Keratinocyte (primary cell): Measurements from ENCODE around the gene ZBTB17.

Experiments
- EZH2 ChIP-seq: IDR thresholded peaks from one replicate; pipeline ENCODE4 v1.6.1; 2012; ENCODE audit warnings: inconsistent platforms, mild to moderate bottlenecking, low read length, moderate library complexity
- TF ChIP-seq, protein P1 (sequence below), 3 experiments: IDR thresholded peaks in 1 of 3; conservative IDR thresholded peaks in 1 of 3; optimal IDR thresholded peaks in 1 of 3; 2 replicates in 2 of 3; 3 replicates in 1 of 3; pipeline versions ENCODE3 to v1.5.1; 2011; ENCODE audit warnings: low read length in 3 of 3, mild to moderate bottlenecking in 3 of 3, moderate library complexity in 2 of 3, control low read depth in 1 of 3, inconsistent platforms in 1 of 3; ENCODE audit not compliant: insufficient read depth in 2 of 3; ENCODE audit errors: extremely low read depth in 1 of 3

GRCh38 chr1:15974855-15975254 lies 1.0 kb downstream of the ZBTB17 start:
- no peak for TF ChIP-seq EZH2
- TF ChIP-seq, protein P1, sequence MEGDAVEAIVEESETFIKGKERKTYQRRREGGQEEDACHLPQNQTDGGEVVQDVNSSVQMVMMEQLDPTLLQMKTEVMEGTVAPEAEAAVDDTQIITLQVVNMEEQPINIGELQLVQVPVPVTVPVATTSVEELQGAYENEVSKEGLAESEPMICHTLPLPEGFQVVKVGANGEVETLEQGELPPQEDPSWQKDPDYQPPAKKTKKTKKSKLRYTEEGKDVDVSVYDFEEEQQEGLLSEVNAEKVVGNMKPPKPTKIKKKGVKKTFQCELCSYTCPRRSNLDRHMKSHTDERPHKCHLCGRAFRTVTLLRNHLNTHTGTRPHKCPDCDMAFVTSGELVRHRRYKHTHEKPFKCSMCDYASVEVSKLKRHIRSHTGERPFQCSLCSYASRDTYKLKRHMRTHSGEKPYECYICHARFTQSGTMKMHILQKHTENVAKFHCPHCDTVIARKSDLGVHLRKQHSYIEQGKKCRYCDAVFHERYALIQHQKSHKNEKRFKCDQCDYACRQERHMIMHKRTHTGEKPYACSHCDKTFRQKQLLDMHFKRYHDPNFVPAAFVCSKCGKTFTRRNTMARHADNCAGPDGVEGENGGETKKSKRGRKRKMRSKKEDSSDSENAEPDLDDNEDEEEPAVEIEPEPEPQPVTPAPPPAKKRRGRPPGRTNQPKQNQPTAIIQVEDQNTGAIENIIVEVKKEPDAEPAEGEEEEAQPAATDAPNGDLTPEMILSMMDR (optimal IDR thresholded peaks at IDR 0.05 in 1 of 3, IDR thresholded peaks at IDR 0.05 in 1 of 3, conservative IDR thresholded peaks at IDR 0.05 in 1 of 3; ENCODE audit: extremely low read depth in 1 of 3, insufficient read depth in 2 of 3, low read length in 3 of 3): no peak
